Measurements from ENCODE around the gene DISC1. TPM values are rescaled to one million over a fixed set of nuclear protein-coding genes. Genes with fewer than 3 reads are reported as not detected.

DISC1 gene
- total and polyA plus RNA-seq, 2 donors (not counting 1 experiment from before 2014, with no cell fraction given), result 2.7 to 4.3 TPM

- Histone ChIP-seq H3K4me2 (replicated peaks; ENCODE audit: low read depth, low read length, poor library complexity, severe bottlenecking) (no peak overlapping the region), H3K4me3 (ENCODE audit: control extremely low read depth in 1 of 5, extremely low read depth in 1 of 5, insufficient read depth in 1 of 5, low read depth in 2 of 5, low read length in 4 of 5) (no peak overlapping the region), H3K9me3 (ENCODE audit: control extremely low read depth in 1 of 3, control insufficient read depth in 2 of 3, insufficient read depth in 1 of 3, low read length in 2 of 3) (no peaks in the 10 kb centered on the region), H3K9ac (ENCODE audit: low read length) (no peak overlapping the region), H3K27me3 (replicated peaks in 1 of 4; ENCODE audit: control extremely low read depth in 1 of 4, control insufficient read depth in 3 of 4, insufficient read depth in 4 of 4, low read length in 3 of 4) (no peaks in the 10 kb centered on the region), H2AFZ (ENCODE audit: insufficient read depth, low read depth, low read length, poor library complexity, severe bottlenecking) (no peak overlapping the region), H3K4me1 (ENCODE audit: control insufficient read depth in 2 of 2, insufficient read depth in 2 of 2, low read length in 2 of 2) (peaks cover 6 to 9% of the 10 kb centered on the region in 2 donors), H3K79me2 (ENCODE audit: control insufficient read depth, insufficient read depth, low read length) (no peaks in the 10 kb centered on the region), H4K20me1 (ENCODE audit: control insufficient read depth, insufficient read depth, low read length, poor library complexity, severe bottlenecking) (no peaks in the 10 kb centered on the region), H3K36me3 (replicated peaks in 1 of 2; ENCODE audit: control extremely low read depth in 1 of 2, control insufficient read depth in 1 of 2, extremely low read depth in 1 of 2, insufficient read depth in 2 of 2, low read length in 1 of 2) (peaks cover 0 to 1% of the 10 kb centered on the region in 2 experiments), H3K27ac (ENCODE audit: low read length in 2 of 2) (no peak overlapping the region)
- POLR2A ChIA-PET, result no interaction called here
- no peak for TF ChIP-seq EZH2 (IDR thresholded peaks at IDR 0.05; ENCODE audit: borderline replicate concordance, insufficient read depth, low read depth, low read length, poor library complexity, severe bottlenecking)
- TF ChIP-seq, protein P1, sequence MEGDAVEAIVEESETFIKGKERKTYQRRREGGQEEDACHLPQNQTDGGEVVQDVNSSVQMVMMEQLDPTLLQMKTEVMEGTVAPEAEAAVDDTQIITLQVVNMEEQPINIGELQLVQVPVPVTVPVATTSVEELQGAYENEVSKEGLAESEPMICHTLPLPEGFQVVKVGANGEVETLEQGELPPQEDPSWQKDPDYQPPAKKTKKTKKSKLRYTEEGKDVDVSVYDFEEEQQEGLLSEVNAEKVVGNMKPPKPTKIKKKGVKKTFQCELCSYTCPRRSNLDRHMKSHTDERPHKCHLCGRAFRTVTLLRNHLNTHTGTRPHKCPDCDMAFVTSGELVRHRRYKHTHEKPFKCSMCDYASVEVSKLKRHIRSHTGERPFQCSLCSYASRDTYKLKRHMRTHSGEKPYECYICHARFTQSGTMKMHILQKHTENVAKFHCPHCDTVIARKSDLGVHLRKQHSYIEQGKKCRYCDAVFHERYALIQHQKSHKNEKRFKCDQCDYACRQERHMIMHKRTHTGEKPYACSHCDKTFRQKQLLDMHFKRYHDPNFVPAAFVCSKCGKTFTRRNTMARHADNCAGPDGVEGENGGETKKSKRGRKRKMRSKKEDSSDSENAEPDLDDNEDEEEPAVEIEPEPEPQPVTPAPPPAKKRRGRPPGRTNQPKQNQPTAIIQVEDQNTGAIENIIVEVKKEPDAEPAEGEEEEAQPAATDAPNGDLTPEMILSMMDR (IDR thresholded peaks at IDR 0.05), result no peak
- 98% methylated on average over 5 of the region's 5 CpGs for WGBS (ENCODE audit: insufficient coverage)
- intact Hi-C loops (cut with micrococcal nuclease), result no loop called here
- Mint-ChIP-seq H3K4me1 (peaks cover 18% of the 10 kb centered on the region), H3K4me3 (no peak overlapping the region), H3K27me3 (no peaks in the 10 kb centered on the region), H3K27ac (no peak overlapping the region), H3K9me3 (ENCODE audit: insufficient read depth) (no peaks in the 10 kb centered on the region)
- ATAC-seq (ENCODE audit: low read depth), result no peak
- CTCF ChIA-PET, result no interaction called here
- no peak for DNase-seq
Measured at GRCh38 chr1:231849981-231850380, 223.4 kb downstream of the DISC1 start.

GRCh38 chr1:231850786-231851185 is 224.2 kb downstream of the DISC1 start:
- peaks cover 10% of the 10 kb centered on the region for H3K4me1 Mint-ChIP-seq
- H3K79me2 ChIP-seq (ENCODE audit: control insufficient read depth, insufficient read depth, low read length), result no peaks in the 10 kb centered on the region
- H3K4me3 Mint-ChIP-seq, result no peak overlapping the region
- ChIA-PET POLR2A (no interaction called here), CTCF (interaction anchor here (0.5 to 1.3 kb wide), 2 partner anchors 17 to 1033 kb away, joined by 3 to 4 read pairs; no protein-coding TSS in a partner anchor)
- no peak overlapping the region for H3K27ac ChIP-seq (ENCODE audit: low read length in 2 of 2)
- no peak overlapping the region for H2AFZ ChIP-seq (ENCODE audit: insufficient read depth, low read depth, low read length, poor library complexity, severe bottlenecking)
- ATAC-seq (ENCODE audit: low read depth) (no peak), DNase-seq (no peak)
- H3K9ac ChIP-seq (ENCODE audit: low read length), result no peak overlapping the region
- H3K4me2 ChIP-seq (replicated peaks; ENCODE audit: low read depth, low read length, poor library complexity, severe bottlenecking), result no peak overlapping the region
- no peaks in the 10 kb centered on the region for H3K9me3 ChIP-seq (ENCODE audit: control extremely low read depth in 1 of 3, control insufficient read depth in 2 of 3, insufficient read depth in 1 of 3, low read length in 2 of 3)
- TF ChIP-seq EZH2 (IDR thresholded peaks at IDR 0.05; ENCODE audit: borderline replicate concordance, insufficient read depth, low read depth, low read length, poor library complexity, severe bottlenecking), result no peak
- TF ChIP-seq, protein P1 (IDR thresholded peaks at IDR 0.05), result no peak
- H3K9me3 Mint-ChIP-seq (ENCODE audit: insufficient read depth), result no peaks in the 10 kb centered on the region
- H3K27me3 ChIP-seq (replicated peaks in 1 of 4; ENCODE audit: control extremely low read depth in 1 of 4, control insufficient read depth in 3 of 4, insufficient read depth in 4 of 4, low read length in 3 of 4), result no peaks in the 10 kb centered on the region
- no peaks in the 10 kb centered on the region for H4K20me1 ChIP-seq (ENCODE audit: control insufficient read depth, insufficient read depth, low read length, poor library complexity, severe bottlenecking)
- H3K27me3 Mint-ChIP-seq, result no peaks in the 10 kb centered on the region
- intact Hi-C loops (cut with micrococcal nuclease), result no loop called here
- H3K4me1 ChIP-seq (ENCODE audit: control insufficient read depth in 2 of 2, insufficient read depth in 2 of 2, low read length in 2 of 2), result peaks cover 0 to 2% of the 10 kb centered on the region in 2 donors
- 95% methylated on average over 3 of the region's 5 CpGs for WGBS (ENCODE audit: insufficient coverage)
- peaks cover 0 to 1% of the 10 kb centered on the region in 2 experiments for H3K36me3 ChIP-seq (replicated peaks in 1 of 2; ENCODE audit: control extremely low read depth in 1 of 2, control insufficient read depth in 1 of 2, extremely low read depth in 1 of 2, insufficient read depth in 2 of 2, low read length in 1 of 2)
- no peak overlapping the region for H3K27ac Mint-ChIP-seq
- no peak overlapping the region for H3K4me3 ChIP-seq (ENCODE audit: control extremely low read depth in 1 of 5, extremely low read depth in 1 of 5, insufficient read depth in 1 of 5, low read depth in 2 of 5, low read length in 4 of 5)
